GM12865 (cell line): ENCODE measurements around the gene ANKUB1.

Experiments
- DNase-seq: peaks from one replicate; pipeline ENCODE4 v3.0.0; 2010; ENCODE audit warnings: low read depth
- H3K4me3 ChIP-seq: 2 replicates; pipeline ENCODE4 v1.5.1; 2011; ENCODE audit warnings: mild to moderate bottlenecking, low read depth, low read length, control low read depth
- CTCF ChIP-seq: IDR thresholded peaks from 2 replicates; pipeline ENCODE4 v1.5.1; 2011; ENCODE audit warnings: low read length, control low read depth, low read depth, inconsistent platforms; ENCODE audit not compliant: insufficient read depth; ENCODE audit errors: missing control alignments

ANKUB1 gene

GRCh38 chr3:149736175-149736952 is 56.0 kb downstream of the ANKUB1 start:
- DNase-seq: no peak
- no peak overlapping the region for H3K4me3 ChIP-seq
- no peak for TF ChIP-seq CTCF

- no peak overlapping the region for H3K4me3 ChIP-seq
- no peak for DNase-seq
- no peak for TF ChIP-seq CTCF
Measured at GRCh38 chr3:149732234-149732633, 60.1 kb downstream of the ANKUB1 start.

- H3K4me3 ChIP-seq: no peak overlapping the region
- no peak for TF ChIP-seq CTCF
- DNase-seq: no peak
Measured at GRCh38 chr3:149727656-149728055, 64.7 kb downstream of the ANKUB1 start.

- peak; percentile 77 for DNase-seq
- no peak overlapping the region for H3K4me3 ChIP-seq
- no peak for TF ChIP-seq CTCF
Measured at GRCh38 chr3:149726716-149727407, 65.5 kb downstream of the ANKUB1 start.

- DNase-seq: no peak
- no peak for TF ChIP-seq CTCF
- no peak overlapping the region for H3K4me3 ChIP-seq
Measured at GRCh38 chr3:149723781-149724180, 68.6 kb downstream of the ANKUB1 start.

- no peak for TF ChIP-seq CTCF
- no peak overlapping the region for H3K4me3 ChIP-seq
- DNase-seq: no peak
Measured at GRCh38 chr3:149720918-149721317, 71.4 kb downstream of the ANKUB1 start.
